Left renal pelvis (tissue), 4 donors: Measurements from ENCODE around the gene PSME3IP1. TPM values are rescaled to one million over a fixed set of nuclear protein-coding genes. Genes with fewer than 3 reads are reported as not detected.

Experiments used
- DNase-seq, 4 donors: peaks; one replicate each; pipeline ENCODE4 v3.0.0-alpha.2; 2013; ENCODE audit warnings: low read depth in 4 of 4, low spot score in 3 of 4
- polyA plus RNA-seq, 4 donors: library from polyadenylated mRNA; unstranded; fragments of 120-200 nt; gene quantifications; one replicate each; pipeline ENCODE4 v1.2.1, GENCODE V29; 2013; ENCODE audit not compliant: insufficient read length in 4 of 4

Gene PSME3IP1
- polyA plus RNA-seq, 4 donors: 78.3 to 124 (median 120) TPM

DNA sequence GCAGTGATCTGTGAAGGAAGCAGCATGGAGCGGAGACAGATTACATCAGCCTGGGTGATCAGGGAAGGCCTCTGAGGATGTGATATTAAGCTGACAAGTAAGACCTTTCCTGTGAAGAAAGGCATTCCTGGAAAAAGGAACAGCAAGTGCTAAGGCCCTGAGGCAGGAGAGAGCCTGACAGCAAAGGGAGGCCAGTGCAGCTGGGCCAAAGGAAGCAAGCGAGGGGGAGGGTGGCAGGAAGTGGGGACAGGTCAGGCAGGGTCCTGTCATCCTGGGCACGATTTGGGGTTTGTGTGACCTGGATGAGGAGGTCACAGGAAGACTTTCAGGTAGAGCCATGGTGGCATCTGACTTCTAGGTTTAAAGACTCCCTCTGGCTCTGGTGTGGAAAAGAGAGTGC, 81.1 kb downstream of the PSME3IP1 start:
- no peak for DNase-seq

GRCh38 chr16:57102888-57103851, 82.7 kb downstream of the PSME3IP1 start:
- no peak for DNase-seq

Other genes starting within 250 kb of the PSME3IP1 start
- gene CETP, start 224.1 kb downstream of the PSME3IP1 start, polyA plus RNA-seq: 10 to 100 TPM in 3 of 4 donors, 1 to 10 TPM in 1; 7.3 to 13.4 (median 11.4) TPM
- gene NLRC5, start 196.5 kb downstream of the PSME3IP1 start, polyA plus RNA-seq: 1 to 10 TPM; 2.3 to 3.9 (median 3.1) TPM
- 10 to 100 TPM; 33.2 to 50.3 (median 38.2) TPM for gene CPNE2, start 93.5 kb downstream of the PSME3IP1 start, polyA plus RNA-seq
- gene RSPRY1, start 290 bp upstream of the PSME3IP1 start, polyA plus RNA-seq: 10 to 100 TPM; 36.0 to 52.2 (median 48.9) TPM
- 100 to 1,000 TPM in 1 of 4 donors, 10 to 100 TPM in 3; 68.2 to 101 (median 87.3) TPM for gene ARL2BP, start 59.2 kb upstream of the PSME3IP1 start, polyA plus RNA-seq
- 10 to 100 TPM in 3 of 4 donors, 1 to 10 TPM in 1; 2.0 to 31.9 (median 17.8) TPM for gene PLLP, start 98.6 kb upstream of the PSME3IP1 start, polyA plus RNA-seq
- under 1 TPM; 0.04 to 0.15 (median 0.11) TPM for gene CCL22, start 172.7 kb upstream of the PSME3IP1 start, polyA plus RNA-seq
- gene CX3CL1, start 186.5 kb upstream of the PSME3IP1 start, polyA plus RNA-seq: 10 to 100 TPM; 12.6 to 34.7 (median 28.4) TPM
- under 1 TPM in 2 of 4 donors, not detected in 2; 0.41 to 0.56 TPM for gene CCL17, start 218.7 kb upstream of the PSME3IP1 start, polyA plus RNA-seq